NOMO-1 treated with DMSO at 0.1 percent for 48 hours (cell line): ENCODE data around the gene KIF13A.
"Not testable (repeated sequence)": the region's sequence is repeated elsewhere in the genome, so short reads cannot be mapped to it uniquely, and the experiment has no call there.

Source experiments
- DNase-seq: peaks from one replicate; lab custom pipeline; 2025; ENCODE audit not compliant: unreplicated experiment; lab: John Stamatoyannopoulos, UW

The KIF13A gene

GRCh38 chr6:17851720-17852161, 135.7 kb downstream of the KIF13A start:
- no peak for DNase-seq

GRCh38 chr6:17851001-17851719, 136.3 kb downstream of the KIF13A start:
- no peak for DNase-seq

GRCh38 chr6:17850281-17850680, 137.2 kb downstream of the KIF13A start:
- DNase-seq = no peak

- DNase-seq = no peak
Measured at GRCh38 chr6:17847203-17847760, 140.2 kb downstream of the KIF13A start.

- DNase-seq = no peak
Measured at GRCh38 chr6:17846762-17847161, 140.7 kb downstream of the KIF13A start.

GRCh38 chr6:17845598-17845997, 141.8 kb downstream of the KIF13A start:
- DNase-seq = no peak

GRCh38 chr6:17844967-17845366, 142.5 kb downstream of the KIF13A start:
- DNase-seq = not testable (repeated sequence)

- DNase-seq = no peak
Measured at GRCh38 chr6:17842934-17843821, 144.3 kb downstream of the KIF13A start.

- DNase-seq = no peak
Measured at GRCh38 chr6:17842014-17842776, 145.2 kb downstream of the KIF13A start.

- DNase-seq = no peak
Measured at GRCh38 chr6:17839513-17840223, 147.8 kb downstream of the KIF13A start.

GRCh38 chr6:17836293-17836692, 151.1 kb downstream of the KIF13A start:
- DNase-seq = no peak

GRCh38 chr6:17835784-17836183, 151.7 kb downstream of the KIF13A start:
- no peak for DNase-seq

- DNase-seq = no peak
Measured at GRCh38 chr6:17831135-17831534, 156.3 kb downstream of the KIF13A start.

- no peak for DNase-seq
Measured at GRCh38 chr6:17829905-17830304, 157.5 kb downstream of the KIF13A start.

GRCh38 chr6:17828149-17828548, 159.3 kb downstream of the KIF13A start:
- DNase-seq = no peak

- no peak for DNase-seq
Measured at GRCh38 chr6:17826301-17826700, 161.1 kb downstream of the KIF13A start.

GRCh38 chr6:17820055-17820454, 167.4 kb downstream of the KIF13A start:
- DNase-seq = no peak

GRCh38 chr6:17817763-17818162, 169.7 kb downstream of the KIF13A start:
- DNase-seq = no peak

GRCh38 chr6:17816921-17817611, 170.4 kb downstream of the KIF13A start:
- DNase-seq = no peak

- DNase-seq = no peak
Measured at GRCh38 chr6:17813542-17813941, 173.9 kb downstream of the KIF13A start.
